HL-60 (cell line): ENCODE measurements around the gene FOXK2.

Experiments used
- DNase-seq, 2 experiments: peaks; one replicate each; pipeline ENCODE4 v3.0.0-alpha.2; 2010 to 2020; ENCODE audit warnings: low read depth in 1 of 2, low spot score in 1 of 2
- H3K27ac ChIP-seq: fragments of 250-450 bp; sonication (Bioruptor Pico); replicated peaks from 2 replicates; pipeline ENCODE4 v1.5.1; 2020; ENCODE audit warnings: mild to moderate bottlenecking, moderate library complexity
- H3K27me3 ChIP-seq: fragments of 250-450 bp; sonication (Bioruptor Pico); 2 replicates; pipeline ENCODE4 v1.5.1; 2021; ENCODE audit warnings: mild to moderate bottlenecking, moderate library complexity; ENCODE audit not compliant: insufficient read depth, poor library complexity, severe bottlenecking
- H3K4me3 ChIP-seq: replicated peaks from 2 replicates; pipeline ENCODE4 v1.5.1; 2011; ENCODE audit warnings: mild to moderate bottlenecking, control low read depth, low read length; ENCODE audit not compliant: insufficient read depth
- CTCF ChIP-seq: IDR thresholded peaks from one replicate; pipeline ENCODE4 v1.5.1; 2011; ENCODE audit warnings: low read length, control low read depth, inconsistent platforms; ENCODE audit not compliant: insufficient read depth
- GABPA ChIP-seq: IDR thresholded peaks from 2 replicates; pipeline ENCODE4 v1.6.1; 2012; ENCODE audit warnings: low read depth
- POLR2AphosphoS5 ChIP-seq: IDR thresholded peaks from 2 replicates; pipeline ENCODE4 v1.6.1; 2012; ENCODE audit warnings: low read depth
- REST ChIP-seq: IDR thresholded peaks from 2 replicates; pipeline ENCODE4 v1.6.1; 2012; ENCODE audit warnings: low read depth; ENCODE audit not compliant: insufficient replicate concordance
- SPI1 ChIP-seq: IDR thresholded peaks from 2 replicates; pipeline ENCODE4 v1.6.1; 2012; ENCODE audit warnings: low read depth, mild to moderate bottlenecking, borderline replicate concordance
- long read RNA-seq: library from polyadenylated mRNA; unstranded; transcript quantifications from one replicate; pipeline ENCODE4 v2.0.0, GENCODE V29; 2020

FOXK2 gene
- long read RNA-seq, full-length matches to known transcripts = 20 of 51 reads
- long read RNA-seq, partial matches to known transcripts = 26 of 51 reads
- long read RNA-seq, other reads (novel, unspliced or antisense) = 5 of 51 reads

DNA sequence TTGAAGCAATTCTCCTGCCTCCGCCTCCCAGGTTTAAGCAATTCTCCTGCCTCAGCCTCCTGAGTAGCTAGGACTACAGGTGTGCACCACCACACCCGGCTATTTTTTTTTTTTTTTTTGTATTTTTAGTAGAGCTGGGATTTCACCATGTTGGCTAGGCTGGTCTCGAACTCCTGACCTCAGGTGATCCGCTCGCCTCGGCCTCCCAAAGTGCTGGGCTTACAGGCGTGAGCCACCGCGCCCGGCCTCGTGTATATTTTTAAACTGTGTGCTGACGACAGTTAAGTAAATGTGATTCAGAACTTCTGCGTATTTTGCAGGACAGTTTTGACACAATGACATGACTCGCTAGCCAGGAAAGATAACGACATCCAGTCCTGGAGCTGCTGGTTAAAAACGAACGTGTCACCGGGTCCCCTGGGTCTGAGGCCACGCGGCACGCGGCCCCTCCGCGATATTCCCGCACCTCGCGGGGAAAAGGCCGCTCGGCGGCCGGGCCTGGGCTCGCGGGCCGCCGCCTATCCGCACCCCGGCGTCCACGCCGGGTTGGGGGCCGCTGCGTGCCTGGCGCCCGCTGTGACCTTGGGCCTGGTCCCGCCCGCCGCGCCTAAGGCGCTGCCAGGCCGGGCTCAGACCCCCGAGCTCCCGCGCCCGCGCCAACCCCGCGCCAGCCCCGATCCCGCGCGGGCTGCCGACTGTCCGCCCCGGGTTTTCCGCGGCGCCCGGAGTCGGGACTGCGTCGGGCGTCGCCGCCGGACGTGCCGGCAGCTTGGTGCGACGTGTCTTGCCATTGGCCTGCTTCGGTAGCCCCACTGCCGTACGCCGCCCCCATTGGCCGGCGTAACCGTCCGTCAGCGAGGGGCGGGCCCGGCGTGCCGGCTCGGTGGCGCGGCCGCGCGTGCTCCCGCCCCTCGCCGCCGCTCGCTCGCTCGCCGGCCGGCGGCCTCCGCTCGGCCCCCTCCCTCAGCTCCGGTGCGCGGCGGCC is at the start of gene FOXK2:
Gene FOXK2, plus strand, starts transcription at position 907 of the 985 bp plus-strand sequence. CDS start 157 bp downstream, outside the sequence.
- H3K27me3 ChIP-seq = no peaks in the 10 kb centered on the region
- peak; percentile 91 to 92 for DNase-seq
- peak within 1 kb of the TSS; percentile 95 for H3K27ac ChIP-seq
- TF ChIP-seq SPI1 (no peak), POLR2AphosphoS5 (peak; percentile 45), REST (no peak), GABPA (no peak), CTCF (no peak)
- peak within 1 kb of the TSS; percentile 87 for H3K4me3 ChIP-seq

DNA sequence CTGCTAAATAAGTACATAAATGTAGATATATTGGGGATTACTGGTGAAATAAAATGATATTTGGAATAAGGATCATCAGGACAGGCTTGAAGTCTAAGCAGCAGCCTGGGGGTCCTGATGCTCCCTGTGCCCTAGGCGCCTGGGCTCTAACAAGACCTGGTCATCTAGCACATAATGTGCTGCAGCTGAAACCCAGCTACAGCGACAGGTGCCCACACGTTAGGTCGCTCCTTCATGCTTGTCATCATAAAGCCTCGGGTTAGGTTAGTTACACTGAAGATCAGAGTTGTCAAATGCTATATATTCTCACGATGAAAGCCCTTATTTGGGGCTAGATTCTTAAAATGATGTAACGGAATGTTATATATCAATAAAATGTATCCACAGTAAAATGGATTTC is 49.5 kb upstream of the FOXK2 start:
- TF ChIP-seq SPI1 = no peak
- TF ChIP-seq REST = no peak
- no peak for DNase-seq
- H3K27ac ChIP-seq = no peak overlapping the region

DNA sequence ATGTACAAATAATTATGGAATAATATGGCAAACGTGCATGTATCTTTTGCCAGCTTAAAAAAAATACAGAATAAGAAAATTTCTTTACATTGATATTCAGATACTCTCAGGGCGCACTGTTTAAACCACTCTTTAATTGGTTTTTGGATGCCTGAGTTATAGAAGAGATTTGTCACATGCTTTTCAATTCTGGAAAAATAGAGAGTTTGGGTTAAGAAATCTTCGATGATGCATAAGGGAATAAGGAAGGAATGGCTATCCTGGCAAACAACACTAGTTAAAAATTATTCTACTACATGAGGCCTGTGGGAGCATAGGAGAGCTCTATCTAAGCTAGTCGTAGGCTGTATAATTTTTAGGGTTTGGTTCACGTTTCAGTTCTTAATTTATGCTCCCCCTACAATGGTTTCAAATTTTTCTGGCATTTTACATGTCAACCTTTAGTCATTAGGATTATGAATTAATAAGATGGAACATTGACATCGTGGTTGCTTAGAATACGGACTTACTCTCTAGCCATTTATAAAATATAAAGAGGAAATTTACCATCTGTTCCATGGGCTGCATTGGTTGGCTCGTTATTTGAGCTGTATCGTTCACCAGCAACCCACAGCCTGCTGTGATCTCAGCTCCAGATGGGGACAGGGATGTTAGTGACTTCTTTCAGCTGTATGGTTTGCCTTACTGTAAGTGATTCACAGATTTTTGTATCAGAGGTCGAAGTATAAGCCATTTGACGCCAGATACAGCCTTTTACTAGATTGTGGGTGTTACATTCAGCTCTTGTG is 45.1 kb upstream of the FOXK2 start:
- no peak overlapping the region for H3K27ac ChIP-seq
- DNase-seq = no peak
- TF ChIP-seq REST (no peak), GABPA (no peak)
- H3K27me3 ChIP-seq = no peaks in the 10 kb centered on the region
- H3K4me3 ChIP-seq = no peak overlapping the region

More for the DNA sequence above, 49.5 kb upstream of the FOXK2 start:
- Histone ChIP-seq H3K4me3 (no peak overlapping the region), H3K27me3 (no peaks in the 10 kb centered on the region)
